Measurements from ENCODE around the gene FBXL17.

- TF ChIP-seq, protein P1, sequence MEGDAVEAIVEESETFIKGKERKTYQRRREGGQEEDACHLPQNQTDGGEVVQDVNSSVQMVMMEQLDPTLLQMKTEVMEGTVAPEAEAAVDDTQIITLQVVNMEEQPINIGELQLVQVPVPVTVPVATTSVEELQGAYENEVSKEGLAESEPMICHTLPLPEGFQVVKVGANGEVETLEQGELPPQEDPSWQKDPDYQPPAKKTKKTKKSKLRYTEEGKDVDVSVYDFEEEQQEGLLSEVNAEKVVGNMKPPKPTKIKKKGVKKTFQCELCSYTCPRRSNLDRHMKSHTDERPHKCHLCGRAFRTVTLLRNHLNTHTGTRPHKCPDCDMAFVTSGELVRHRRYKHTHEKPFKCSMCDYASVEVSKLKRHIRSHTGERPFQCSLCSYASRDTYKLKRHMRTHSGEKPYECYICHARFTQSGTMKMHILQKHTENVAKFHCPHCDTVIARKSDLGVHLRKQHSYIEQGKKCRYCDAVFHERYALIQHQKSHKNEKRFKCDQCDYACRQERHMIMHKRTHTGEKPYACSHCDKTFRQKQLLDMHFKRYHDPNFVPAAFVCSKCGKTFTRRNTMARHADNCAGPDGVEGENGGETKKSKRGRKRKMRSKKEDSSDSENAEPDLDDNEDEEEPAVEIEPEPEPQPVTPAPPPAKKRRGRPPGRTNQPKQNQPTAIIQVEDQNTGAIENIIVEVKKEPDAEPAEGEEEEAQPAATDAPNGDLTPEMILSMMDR (IDR thresholded peaks at IDR 0.05): no peak
- no peak for TF ChIP-seq EMX1 (CRISPR knock-in tag; IDR thresholded peaks at IDR 0.05)
- no peak for TF ChIP-seq USF2 (CRISPR knock-in tag; IDR thresholded peaks at IDR 0.05)
- no peak for TF ChIP-seq IRF2 (CRISPR knock-in tag; IDR thresholded peaks at IDR 0.05; ENCODE audit: borderline replicate concordance, low read depth)
- no peak for TF ChIP-seq ELF4 (CRISPR knock-in tag; IDR thresholded peaks at IDR 0.05; ENCODE audit: low read depth)
- TF ChIP-seq SMAD3 (CRISPR knock-in tag; IDR thresholded peaks at IDR 0.05; ENCODE audit: borderline replicate concordance): no peak
- TF ChIP-seq TCF7 (CRISPR knock-in tag; IDR thresholded peaks at IDR 0.05; ENCODE audit: low read depth): no peak
- no peak for TF ChIP-seq NFE2L1 (CRISPR knock-in tag; IDR thresholded peaks at IDR 0.05)
- no peak for TF ChIP-seq HMGXB4 (CRISPR knock-in tag; IDR thresholded peaks at IDR 0.05)
- TF ChIP-seq, protein P2, sequence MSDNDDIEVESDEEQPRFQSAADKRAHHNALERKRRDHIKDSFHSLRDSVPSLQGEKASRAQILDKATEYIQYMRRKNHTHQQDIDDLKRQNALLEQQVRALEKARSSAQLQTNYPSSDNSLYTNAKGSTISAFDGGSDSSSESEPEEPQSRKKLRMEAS (CRISPR knock-in tag; IDR thresholded peaks at IDR 0.05): no peak
- no peak for TF ChIP-seq NFYB (CRISPR knock-in tag; conservative IDR thresholded peaks at IDR 0.05; ENCODE audit: low read depth)
Measured at GRCh38 chr5:108344103-108344822, 37.6 kb downstream of the FBXL17 start.

Measured in WTC11 (cell line).